ENCODE data around the gene AADACL4.

- TF ChIP-seq POLR2A (conservative IDR thresholded peaks at IDR 0.05) (no peak), JUN (IDR thresholded peaks at IDR 0.05; ENCODE audit: borderline replicate concordance, low read depth, low read length) (no peak), JUN (CRISPR knock-in tag; IDR thresholded peaks at IDR 0.05; ENCODE audit: borderline replicate concordance) (no peak), HDAC2 (IDR thresholded peaks at IDR 0.05) (no peak), REST (IDR thresholded peaks at IDR 0.05; ENCODE audit: borderline replicate concordance) (no peak), REST (CRISPR knock-in tag; IDR thresholded peaks at IDR 0.05; ENCODE audit: low read depth) (no peak)
Observed at GRCh38 chr1:12661606-12662219, 17.8 kb downstream of the AADACL4 start.

Measured in K562 (cell line).